Activated effector memory CD4-positive, alpha-beta T cell treated with anti-CD3 and anti-CD28 coated beads, Interleukin-2, amount 50 U/mL, for 16 hours (primary cell): ENCODE measurements around the gene SPATA24.

Experiments
- DNase-seq: peaks from one replicate; pipeline ENCODE4 v3.0.0-alpha.2; 2020

Gene SPATA24

GRCh38 chr5:139394123-139394653 lies 9.7 kb downstream of the SPATA24 start:
- DNase-seq = no peak

DNA sequence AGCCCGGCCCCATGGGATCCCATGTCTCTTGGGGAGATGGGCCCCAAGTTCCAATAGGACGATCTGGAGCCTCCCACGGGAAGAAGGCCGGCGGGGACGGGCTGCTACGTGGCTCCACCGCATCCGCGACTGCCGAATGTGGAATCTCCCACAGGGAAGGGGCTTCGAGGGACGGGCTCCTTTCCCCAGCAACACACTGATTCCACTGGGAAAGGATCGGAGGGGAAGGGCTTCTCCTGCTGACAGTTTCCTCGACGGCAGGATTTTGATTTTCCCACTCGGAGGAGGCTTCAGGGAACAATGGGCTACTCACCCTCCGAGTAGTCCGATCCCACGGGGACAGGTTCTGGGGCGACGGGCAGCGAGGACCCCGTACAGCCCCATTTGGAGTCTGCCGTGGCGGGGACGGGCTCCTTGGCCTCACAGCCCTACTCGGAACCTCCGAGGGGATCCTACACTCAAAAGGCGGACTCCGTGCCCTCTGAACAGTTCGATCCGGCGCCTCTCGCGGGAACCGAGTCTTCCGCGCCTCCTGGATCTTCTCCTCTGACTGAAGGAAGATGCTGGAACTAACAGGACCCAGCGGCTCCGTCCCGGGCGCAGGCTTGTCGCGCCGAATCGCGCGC lies 10.3 kb downstream of the SPATA24 start:
- DNase-seq = no peak

GRCh38 chr5:139392678-139393496 lies 11.0 kb downstream of the SPATA24 start:
- peak; percentile 92 for DNase-seq

DNA sequence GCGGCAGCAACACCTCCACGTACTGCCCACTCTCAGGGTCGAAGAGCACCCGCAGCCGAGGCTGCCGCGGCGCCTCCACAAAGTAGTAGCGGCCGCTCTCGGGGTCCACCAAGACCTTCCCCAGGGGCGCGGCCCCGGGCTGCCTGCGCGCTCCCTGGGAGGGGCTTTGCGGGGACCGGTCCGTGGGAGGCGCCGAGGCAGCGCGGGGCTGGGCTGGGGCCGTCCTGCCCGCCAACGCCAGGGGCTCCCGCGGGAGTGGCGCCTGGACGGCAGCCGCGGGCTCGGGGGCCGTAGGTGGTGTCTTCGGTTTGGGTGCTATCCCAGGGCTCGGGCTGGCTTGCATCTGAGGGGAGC lies 11.6 kb downstream of the SPATA24 start:
- no peak for DNase-seq

DNA sequence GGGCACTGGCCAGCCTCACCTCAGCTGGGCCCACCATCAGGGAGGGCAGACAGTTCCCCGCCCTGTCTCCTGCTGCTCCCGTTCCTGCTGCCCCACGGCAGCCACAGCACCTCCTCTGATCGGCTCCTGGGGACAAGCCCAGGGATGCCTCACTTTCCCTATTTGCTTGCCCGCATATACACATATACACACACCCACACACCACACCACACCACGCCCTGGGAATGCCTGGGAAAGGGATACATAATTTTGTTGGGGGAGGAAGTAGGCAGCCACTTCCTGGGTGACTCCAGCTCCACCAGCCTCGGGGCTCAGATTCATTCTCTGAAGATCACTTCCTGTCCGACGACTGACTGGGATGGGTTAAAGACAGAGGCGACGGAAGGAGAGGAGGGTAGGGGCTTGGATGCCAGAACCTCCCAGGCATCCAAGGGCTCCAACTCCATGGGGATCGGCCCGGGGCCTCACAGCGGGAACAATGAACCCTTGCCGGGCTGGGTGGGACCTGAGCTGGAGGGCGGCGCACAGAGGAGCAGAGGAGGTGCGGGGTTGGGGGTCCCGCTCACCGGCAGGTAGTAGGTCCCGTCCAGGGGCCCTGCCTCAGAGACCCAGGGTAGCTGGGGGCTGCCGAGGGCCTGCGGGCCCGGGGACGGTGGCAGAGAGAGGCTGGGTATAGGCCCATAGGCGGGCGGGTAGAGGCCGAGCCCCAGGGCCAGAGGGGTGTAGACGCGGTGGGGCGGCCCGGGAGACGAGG lies 12.1 kb downstream of the SPATA24 start:
- no peak for DNase-seq

DNA sequence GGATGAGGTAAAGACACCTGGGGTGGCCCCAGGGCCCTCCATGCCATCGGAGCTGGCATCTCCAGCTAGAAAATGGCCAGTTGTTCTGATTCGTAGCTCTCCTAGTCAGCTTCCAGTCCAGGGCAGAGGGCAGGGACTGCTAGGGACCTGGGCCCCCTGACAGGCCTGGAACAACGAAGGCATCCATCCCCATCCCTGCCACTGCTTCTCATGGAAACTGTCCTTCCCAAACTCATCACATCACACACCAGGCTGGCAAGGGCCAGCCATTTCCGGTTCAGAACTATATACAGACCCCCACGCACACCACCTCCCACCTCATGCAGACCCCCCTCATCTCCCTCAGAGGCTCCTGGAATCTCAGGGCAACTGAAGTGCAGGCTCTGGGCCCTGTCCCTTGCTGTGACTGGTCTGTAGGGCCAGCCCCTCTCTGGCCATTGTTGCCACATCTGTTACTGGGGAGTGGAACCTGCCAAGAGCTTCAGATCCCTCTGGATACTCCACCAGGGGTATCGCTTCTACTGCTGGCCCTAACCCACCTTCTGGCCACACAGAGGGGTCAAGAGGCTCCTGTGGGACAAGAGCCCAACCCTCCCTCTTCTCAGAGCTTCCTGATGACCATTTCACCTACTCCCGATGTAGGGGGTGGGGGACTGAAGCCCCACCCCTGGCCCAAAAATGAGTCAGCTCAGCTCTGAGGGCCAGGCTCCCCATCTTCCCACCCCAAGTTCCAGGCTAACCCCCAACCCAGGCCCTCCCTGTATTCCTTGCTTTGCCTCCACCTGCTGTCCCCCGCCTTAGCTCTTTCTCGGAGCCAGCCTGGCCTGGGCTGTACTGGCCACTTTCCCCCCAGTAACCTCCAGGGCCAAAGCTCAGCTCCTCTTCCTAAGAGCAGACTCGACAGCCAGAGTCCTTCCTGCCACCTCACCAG lies 13.0 kb downstream of the SPATA24 start:
- no peak for DNase-seq

DNA sequence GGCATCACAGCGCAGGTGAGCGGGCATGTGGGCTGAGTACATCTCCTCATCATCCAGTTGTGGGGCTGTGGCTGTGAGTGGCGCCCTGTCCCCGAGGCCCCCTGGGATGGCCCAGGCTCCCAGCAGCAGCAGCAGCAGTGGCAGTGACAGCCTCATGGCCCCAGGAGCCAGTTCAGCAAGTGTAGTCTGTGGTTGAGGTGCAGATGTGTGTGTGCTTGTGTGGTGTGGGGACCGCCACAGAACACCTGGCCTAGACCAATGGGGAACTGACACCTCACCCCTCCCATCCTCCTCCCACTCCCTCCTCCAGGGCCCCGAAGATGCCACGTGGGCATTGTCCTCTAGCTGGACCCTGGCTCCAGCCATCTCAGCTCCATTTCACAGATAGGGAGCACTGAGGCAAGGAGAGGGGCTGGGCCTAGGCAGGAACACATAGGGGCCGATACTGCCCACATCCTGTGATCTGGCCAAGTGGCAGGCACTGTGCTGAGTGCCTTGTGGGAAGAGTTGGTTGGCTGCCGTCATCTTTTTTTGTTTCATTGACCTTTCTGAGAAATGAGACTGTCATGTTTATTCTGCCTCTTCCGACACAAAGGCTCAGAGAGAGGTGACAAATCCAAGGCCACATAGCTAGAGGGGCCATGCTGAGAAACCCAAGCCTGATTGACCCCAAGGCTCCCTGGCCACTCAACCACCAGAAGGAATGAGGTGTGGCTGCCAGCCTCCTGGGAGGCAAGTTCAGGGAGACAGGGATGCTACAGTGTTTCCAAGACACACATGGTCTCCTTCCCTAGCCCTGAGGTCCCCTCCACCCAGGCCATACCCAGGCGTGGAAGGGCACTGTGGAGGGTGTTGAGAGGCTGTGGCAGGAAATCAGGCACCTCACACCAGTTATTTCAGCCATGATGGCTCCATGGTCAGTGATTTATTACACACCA lies 13.9 kb downstream of the SPATA24 start, which contains the start of gene MZB1:
MZB1 (minus strand) TSS at position 213 of the 938 bp plus-strand sequence; CDS start at position 156, 57 bp downstream.
- peak; percentile 74 for DNase-seq

DNA sequence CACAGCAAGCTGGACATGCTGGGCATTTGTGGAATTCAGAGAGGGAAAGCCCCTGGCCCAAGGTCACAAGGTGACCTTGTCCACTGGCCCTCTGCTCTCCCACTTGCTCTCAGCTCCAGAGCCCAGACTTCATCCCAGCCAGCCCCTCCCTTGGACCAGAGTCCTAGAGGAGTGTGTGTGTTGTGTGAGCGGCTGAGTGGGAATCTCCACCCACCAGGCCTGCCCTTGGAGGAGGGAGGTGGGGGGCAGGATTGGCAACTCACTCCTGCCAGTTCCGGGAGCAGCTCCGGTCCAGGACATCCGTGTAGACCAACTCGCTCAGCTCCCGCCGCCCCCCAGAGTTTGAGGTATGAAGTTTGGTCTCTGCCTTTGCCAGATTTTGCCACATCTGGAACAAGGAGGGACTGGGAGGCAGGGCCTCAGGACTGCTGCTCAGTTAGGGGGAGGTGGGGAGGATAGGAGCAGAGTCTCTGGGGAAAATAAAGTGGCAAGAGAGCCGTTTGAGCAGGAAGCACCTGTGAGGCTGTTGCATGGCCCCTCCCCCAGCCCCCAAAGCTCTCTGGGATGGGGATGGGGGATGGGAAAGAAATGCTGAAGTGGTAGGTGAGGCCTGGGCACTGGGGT lies 15.6 kb downstream of the SPATA24 start:
- DNase-seq = peak; percentile 44

DNA sequence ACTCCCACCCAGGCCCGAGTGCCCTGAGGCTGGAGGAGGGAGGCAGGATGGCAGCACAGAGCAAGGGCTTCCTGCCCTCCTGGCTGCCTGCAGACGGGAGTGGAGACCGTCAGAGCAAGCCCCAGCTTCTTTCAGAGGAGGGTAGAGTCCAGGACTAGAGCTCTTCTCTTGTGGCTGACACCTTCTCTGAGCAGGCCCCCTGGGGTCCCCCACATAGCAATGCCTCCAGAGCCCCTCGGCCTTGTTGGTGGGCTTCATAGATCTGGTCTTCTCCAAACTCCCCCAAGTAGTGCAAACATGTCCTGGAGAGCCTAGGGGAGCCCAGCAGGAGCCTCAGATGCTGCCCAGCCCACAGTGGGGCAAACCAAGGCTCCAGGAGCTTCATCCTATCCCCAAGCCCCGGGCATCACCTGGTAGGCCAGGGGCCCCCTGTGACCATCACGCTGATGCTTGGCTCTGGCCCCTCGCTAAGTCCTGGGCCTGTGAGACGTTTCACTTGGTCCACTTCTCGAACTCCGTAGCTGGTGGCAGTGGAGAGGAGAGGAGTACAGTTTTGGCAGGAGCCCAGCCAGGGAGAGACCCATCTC lies 16.2 kb downstream of the SPATA24 start:
- DNase-seq = peak; percentile 60

GRCh38 chr5:139386956-139387355 lies 16.9 kb downstream of the SPATA24 start:
- DNase-seq = peak; percentile 27

DNA sequence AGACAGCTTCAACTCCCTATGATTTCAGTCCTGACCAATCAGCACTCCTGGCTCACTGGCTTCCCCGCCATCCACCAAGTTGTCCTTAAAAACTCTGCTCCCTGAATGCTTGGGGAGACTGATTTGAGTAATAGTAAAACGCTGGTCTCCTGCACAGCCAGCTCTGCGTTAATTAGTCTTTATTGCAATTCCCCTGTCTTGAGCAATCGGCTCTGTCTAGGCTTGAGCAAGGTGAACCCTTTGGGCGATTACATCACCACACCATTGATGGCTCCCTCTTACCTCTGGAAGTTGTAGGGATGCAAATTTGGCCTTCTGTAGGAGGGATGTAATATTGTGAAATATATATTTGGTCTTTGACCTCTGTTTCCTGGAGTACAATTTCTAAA lies 17.8 kb downstream of the SPATA24 start:
- no peak for DNase-seq

GRCh38 chr5:139385061-139386049 lies 18.5 kb downstream of the SPATA24 start:
- DNase-seq = peak; percentile 63

- peak; percentile 53 for DNase-seq
Measured at GRCh38 chr5:139384591-139385051, 19.3 kb downstream of the SPATA24 start.

GRCh38 chr5:139383993-139384590 lies 19.8 kb downstream of the SPATA24 start:
- DNase-seq = peak; percentile 39

- DNase-seq = peak; percentile 58
Measured at GRCh38 chr5:139383275-139383992, 20.5 kb downstream of the SPATA24 start, which contains the start of gene SLC23A1. Gene SLC23A1 (minus strand): TSS chr5:139383297. CDS start chr5:139383253, 44 bp downstream.

DNA sequence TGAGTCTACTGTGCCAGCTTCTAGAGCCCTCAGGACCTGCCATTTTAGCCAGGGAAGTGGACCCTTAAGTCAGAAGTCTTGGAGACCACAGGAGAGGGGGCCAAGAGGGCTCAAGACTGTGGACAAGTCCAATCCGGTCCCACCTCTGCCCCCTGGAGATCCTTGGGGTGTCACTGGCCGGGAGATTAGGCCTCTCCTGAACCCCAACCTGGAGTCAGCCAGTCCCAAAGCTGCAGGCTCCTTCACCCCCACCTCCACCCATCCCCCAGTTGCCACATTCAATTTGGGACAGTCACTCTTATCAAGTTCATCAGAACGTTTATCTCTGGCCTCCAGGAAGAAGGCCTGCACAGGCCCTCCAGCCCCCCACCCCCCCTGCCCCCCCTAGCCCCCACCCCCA lies 21.1 kb downstream of the SPATA24 start:
- peak; percentile 44 for DNase-seq
